Ishikawa (cell line): Measurements from ENCODE around the gene SCAPER.

Experiments used
- CEBPB ChIP-seq: IDR thresholded peaks from 2 replicates; pipeline ENCODE4 v1.6.1; 2012
- CREB1 ChIP-seq: IDR thresholded peaks from 2 replicates; pipeline ENCODE4 v1.6.1; 2012; ENCODE audit warnings: low read depth
- EGR1 ChIP-seq: IDR thresholded peaks from 2 replicates; pipeline ENCODE4 v1.6.1; 2012
- EP300 ChIP-seq: IDR thresholded peaks from 2 replicates; pipeline ENCODE4 v1.6.1; 2012; ENCODE audit warnings: borderline replicate concordance
- FOXM1 ChIP-seq: IDR thresholded peaks from 2 replicates; pipeline ENCODE4 v1.6.1; 2012; ENCODE audit warnings: low read depth, borderline replicate concordance
- MAX ChIP-seq: IDR thresholded peaks from 2 replicates; pipeline ENCODE4 v1.6.1; 2012
- NFIC ChIP-seq: IDR thresholded peaks from 2 replicates; pipeline ENCODE4 v1.6.1; 2012
- RAD21 ChIP-seq: IDR thresholded peaks from 2 replicates; pipeline ENCODE4 v1.6.1; 2012; ENCODE audit warnings: low read depth
- TAF1 ChIP-seq: IDR thresholded peaks from 2 replicates; pipeline ENCODE4 v1.6.1; 2012; ENCODE audit warnings: low read depth, mild to moderate bottlenecking
- TCF12 ChIP-seq: IDR thresholded peaks from 2 replicates; pipeline ENCODE4 v1.6.1; 2012; ENCODE audit warnings: low read depth
- TEAD4 ChIP-seq: IDR thresholded peaks from 2 replicates; pipeline ENCODE4 v1.6.1; 2012
- USF1 ChIP-seq: IDR thresholded peaks from 2 replicates; pipeline ENCODE4 v1.6.1; 2012
- YY1 ChIP-seq: IDR thresholded peaks from 2 replicates; pipeline ENCODE4 v1.6.1; 2012; ENCODE audit warnings: low read depth
- ZBTB7A ChIP-seq: IDR thresholded peaks from 2 replicates; pipeline ENCODE4 v1.6.1; 2012; ENCODE audit warnings: low read depth
- TF ChIP-seq, protein P1 (sequence below): IDR thresholded peaks from 2 replicates; pipeline ENCODE4 v1.6.1; 2012; ENCODE audit warnings: low read depth, mild to moderate bottlenecking

Gene SCAPER

DNA sequence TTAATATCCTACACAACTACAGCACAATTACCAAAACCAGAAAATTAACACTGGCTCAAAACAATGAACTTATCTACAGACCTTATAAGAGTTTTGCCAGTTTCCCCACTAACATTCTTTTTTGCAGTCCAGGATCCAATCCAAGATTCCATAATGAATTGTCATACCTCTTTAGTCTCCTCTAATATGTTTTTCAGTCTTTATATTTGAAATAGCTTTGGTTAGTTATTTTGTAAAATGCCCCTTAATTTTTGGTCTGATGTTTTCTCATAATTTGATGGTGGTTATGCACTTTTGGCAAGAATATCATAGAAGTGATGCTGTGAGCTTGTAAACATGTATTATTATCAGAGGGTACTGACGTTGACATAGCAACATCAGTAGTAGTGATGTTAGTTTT, 444.3 kb downstream of the SCAPER start:
- no peak for TF ChIP-seq EGR1
- TF ChIP-seq CEBPB = no peak
- TF ChIP-seq EP300 = no peak
- TF ChIP-seq ZBTB7A = no peak
- TF ChIP-seq NFIC = no peak
- no peak for TF ChIP-seq CREB1
- TF ChIP-seq TAF1 = no peak
- no peak for TF ChIP-seq TEAD4
- TF ChIP-seq MAX = no peak
- no peak for TF ChIP-seq USF1
- no peak for TF ChIP-seq RAD21

DNA sequence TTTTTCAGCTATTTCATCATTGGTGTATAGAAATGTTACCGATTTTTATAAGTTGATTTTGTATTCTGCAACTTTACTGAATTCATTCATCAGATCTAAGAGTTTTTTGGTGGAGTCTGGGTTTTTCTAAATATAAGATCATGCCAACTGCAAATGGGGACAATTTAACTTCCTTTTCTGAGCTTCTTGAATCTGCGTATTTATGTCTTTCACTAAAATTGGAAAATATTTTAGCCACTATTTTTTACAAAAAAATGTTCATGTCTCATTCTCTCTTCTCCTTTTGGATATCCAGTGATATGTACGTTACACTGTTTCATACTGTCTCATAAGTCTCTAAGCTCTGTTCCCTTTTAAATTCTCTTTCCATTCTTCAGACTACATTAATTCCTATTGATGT, 444.8 kb downstream of the SCAPER start:
- TF ChIP-seq MAX (no peak), CREB1 (no peak)

- TF ChIP-seq CEBPB (no peak), TAF1 (no peak), RAD21 (no peak), YY1 (no peak), MAX (no peak), ZBTB7A (no peak), FOXM1 (no peak)
Observed at GRCh38 chr15:76451540-76451939, 453.6 kb downstream of the SCAPER start.

GRCh38 chr15:76449455-76449854, 455.7 kb downstream of the SCAPER start:
- TF ChIP-seq YY1 (no peak), MAX (no peak), CREB1 (no peak), CEBPB (no peak), TCF12 (no peak), FOXM1 (no peak), RAD21 (no peak), TEAD4 (no peak), ZBTB7A (no peak), USF1 (no peak), NFIC (no peak), TAF1 (no peak), EP300 (no peak), EGR1 (no peak)
- TF ChIP-seq, protein P1, sequence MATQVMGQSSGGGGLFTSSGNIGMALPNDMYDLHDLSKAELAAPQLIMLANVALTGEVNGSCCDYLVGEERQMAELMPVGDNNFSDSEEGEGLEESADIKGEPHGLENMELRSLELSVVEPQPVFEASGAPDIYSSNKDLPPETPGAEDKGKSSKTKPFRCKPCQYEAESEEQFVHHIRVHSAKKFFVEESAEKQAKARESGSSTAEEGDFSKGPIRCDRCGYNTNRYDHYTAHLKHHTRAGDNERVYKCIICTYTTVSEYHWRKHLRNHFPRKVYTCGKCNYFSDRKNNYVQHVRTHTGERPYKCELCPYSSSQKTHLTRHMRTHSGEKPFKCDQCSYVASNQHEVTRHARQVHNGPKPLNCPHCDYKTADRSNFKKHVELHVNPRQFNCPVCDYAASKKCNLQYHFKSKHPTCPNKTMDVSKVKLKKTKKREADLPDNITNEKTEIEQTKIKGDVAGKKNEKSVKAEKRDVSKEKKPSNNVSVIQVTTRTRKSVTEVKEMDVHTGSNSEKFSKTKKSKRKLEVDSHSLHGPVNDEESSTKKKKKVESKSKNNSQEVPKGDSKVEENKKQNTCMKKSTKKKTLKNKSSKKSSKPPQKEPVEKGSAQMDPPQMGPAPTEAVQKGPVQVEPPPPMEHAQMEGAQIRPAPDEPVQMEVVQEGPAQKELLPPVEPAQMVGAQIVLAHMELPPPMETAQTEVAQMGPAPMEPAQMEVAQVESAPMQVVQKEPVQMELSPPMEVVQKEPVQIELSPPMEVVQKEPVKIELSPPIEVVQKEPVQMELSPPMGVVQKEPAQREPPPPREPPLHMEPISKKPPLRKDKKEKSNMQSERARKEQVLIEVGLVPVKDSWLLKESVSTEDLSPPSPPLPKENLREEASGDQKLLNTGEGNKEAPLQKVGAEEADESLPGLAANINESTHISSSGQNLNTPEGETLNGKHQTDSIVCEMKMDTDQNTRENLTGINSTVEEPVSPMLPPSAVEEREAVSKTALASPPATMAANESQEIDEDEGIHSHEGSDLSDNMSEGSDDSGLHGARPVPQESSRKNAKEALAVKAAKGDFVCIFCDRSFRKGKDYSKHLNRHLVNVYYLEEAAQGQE = no peak

DNA sequence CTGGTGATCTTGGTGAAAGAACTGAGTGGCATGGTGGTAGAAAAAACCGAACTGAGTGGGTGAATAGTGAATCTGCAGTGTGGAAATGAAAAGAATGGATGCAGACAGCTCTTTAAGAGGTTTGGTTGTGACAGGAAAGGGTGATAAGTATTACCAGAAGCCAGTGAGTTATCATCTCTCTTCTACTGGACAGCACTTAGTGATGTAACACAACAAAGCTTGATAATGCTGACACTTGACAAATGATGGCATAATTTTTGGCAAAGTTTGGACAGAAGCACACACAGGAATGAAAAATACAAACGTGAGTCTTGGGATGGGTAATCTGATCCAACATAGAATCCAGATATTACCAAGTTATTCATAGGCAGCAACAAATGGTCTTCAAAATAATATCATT, 456.4 kb downstream of the SCAPER start:
- TF ChIP-seq NFIC (no peak), USF1 (no peak), CREB1 (no peak), TCF12 (no peak), YY1 (no peak)
- TF ChIP-seq, protein P1 = no peak

DNA sequence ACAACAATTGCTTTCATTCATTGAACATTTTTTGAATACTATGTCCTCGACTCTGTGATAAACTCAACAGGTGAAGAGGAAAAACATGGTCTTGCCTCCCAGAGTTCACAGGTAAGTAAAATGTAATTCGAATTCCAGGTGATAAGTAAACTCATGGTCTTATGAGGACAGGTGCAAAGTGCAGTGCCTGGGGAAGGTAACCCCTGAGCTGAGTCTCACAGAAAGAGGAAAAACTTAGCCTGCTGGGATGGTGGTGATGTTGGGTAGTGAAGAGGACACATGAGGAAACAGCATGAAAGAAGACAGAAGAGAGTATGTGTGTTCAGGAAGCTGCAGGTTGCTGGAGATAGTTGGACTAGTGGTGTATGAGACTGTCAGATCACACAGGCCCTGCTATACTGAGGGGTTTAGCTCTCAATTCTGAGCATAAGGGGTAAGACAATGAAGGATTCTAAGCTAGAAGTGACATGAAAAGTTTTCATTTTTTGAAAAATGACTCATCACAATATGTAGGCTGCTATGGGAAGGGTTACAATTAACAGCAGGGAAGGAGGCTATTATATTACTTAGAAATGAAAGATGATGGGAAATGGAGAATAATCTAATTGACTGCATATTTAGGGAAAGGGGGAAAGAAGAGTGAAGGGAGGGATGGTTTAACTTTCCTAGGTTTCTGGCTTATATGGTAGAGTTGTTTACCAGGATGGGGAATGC, 457.3 kb downstream of the SCAPER start:
- TF ChIP-seq TAF1 (no peak), TCF12 (no peak), USF1 (no peak), RAD21 (no peak)
